Fibroblast of skin of left quadriceps (primary cell): ENCODE results near the gene HOPX.

ENCODE experiments used
- DNase-seq, 2 experiments: peaks; one replicate each; pipeline ENCODE4 v3.0.0-alpha.2; 2013; ENCODE audit warnings: low read depth in 2 of 2

HOPX gene

GRCh38 chr4:56688094-56688647 is 7.1 kb upstream of the HOPX start:
- no peak for DNase-seq

GRCh38 chr4:56686537-56687231 is 5.6 kb upstream of the HOPX start:
- no peak for DNase-seq

GRCh38 chr4:56684320-56685050 is 3.4 kb upstream of the HOPX start:
- DNase-seq, result peak; percentile 69 to 71

GRCh38 chr4:56683455-56683854 is 2.4 kb upstream of the HOPX start:
- DNase-seq, result no peak

GRCh38 chr4:56681853-56682525 is 893 bp upstream of the HOPX start:
- DNase-seq, result no peak

GRCh38 chr4:56680266-56680665 is 830 bp downstream of the HOPX start:
- DNase-seq, result no peak

GRCh38 chr4:56677711-56678110 is 3.4 kb downstream of the HOPX start:
- DNase-seq, result no peak

- no peak for DNase-seq
Observed at GRCh38 chr4:56674984-56675383, 6.1 kb downstream of the HOPX start.

GRCh38 chr4:56671860-56672259 is 9.2 kb downstream of the HOPX start:
- no peak for DNase-seq

GRCh38 chr4:56671373-56671772 is 9.7 kb downstream of the HOPX start:
- no peak for DNase-seq

GRCh38 chr4:56668267-56668666 is 12.8 kb downstream of the HOPX start:
- DNase-seq, result no peak

- peak in 1 of 2 experiments; percentile 11 for DNase-seq
Observed at GRCh38 chr4:56667396-56667795, 13.7 kb downstream of the HOPX start.

GRCh38 chr4:56666279-56666678 is 14.8 kb downstream of the HOPX start:
- no peak for DNase-seq

GRCh38 chr4:56665781-56666180 is 15.3 kb downstream of the HOPX start:
- no peak for DNase-seq

GRCh38 chr4:56662782-56663468 is 18.2 kb downstream of the HOPX start:
- DNase-seq, result no peak

- DNase-seq, result no peak
Observed at GRCh38 chr4:56659946-56660345, 21.1 kb downstream of the HOPX start.

GRCh38 chr4:56658528-56658927 is 22.6 kb downstream of the HOPX start:
- DNase-seq, result peak; percentile 46

GRCh38 chr4:56657818-56658217 is 23.3 kb downstream of the HOPX start:
- no peak for DNase-seq

- no peak for DNase-seq
Observed at GRCh38 chr4:56657128-56657527, 24.0 kb downstream of the HOPX start.

- DNase-seq, result no peak
Observed at GRCh38 chr4:56656346-56656643, 24.8 kb downstream of the HOPX start.

GRCh38 chr4:56655627-56656345 is 25.3 kb downstream of the HOPX start:
- no peak for DNase-seq
